DMS153 treated with DMSO at 0.1 percent for 48 hours (cell line): ENCODE measurements around the gene NPC2.

Source experiments
- DNase-seq: peaks from one replicate; lab custom pipeline; 2025; ENCODE audit not compliant: unreplicated experiment; lab: John Stamatoyannopoulos, UW

The NPC2 gene

DNA sequence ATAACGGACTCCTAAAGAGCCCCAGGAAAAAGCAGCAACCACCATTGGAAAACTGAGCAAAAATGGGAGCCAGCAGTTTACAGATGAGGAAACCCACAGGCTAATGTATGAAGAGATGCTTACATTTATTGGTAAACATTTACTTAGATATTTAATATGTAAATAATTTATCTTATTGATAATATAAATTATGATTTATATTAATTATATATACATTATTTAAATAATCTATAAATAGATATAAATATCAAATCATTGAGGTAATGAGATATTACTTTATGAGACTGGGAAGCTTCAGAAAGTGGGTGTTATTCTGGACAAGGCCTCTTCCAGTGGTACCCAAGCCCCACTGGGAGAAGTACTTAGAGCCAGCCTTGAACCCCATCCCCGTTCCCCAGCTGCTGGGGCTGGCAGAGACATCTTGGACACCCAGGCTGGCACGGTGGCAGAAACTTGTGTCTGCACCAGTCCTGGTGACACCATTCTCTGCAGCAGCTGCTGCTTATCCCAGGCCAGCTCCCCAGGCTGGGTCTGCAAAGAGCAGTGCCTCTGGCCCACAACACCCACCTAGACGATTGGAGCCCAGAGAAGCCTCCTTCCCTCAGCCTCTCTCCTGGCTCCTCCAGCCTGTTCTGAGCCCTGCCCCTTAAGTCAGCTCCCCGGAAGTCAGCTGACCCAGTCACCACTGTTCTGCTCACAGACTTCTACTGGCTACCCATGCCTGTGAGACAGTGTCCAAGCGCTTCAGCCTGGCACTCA, 26.4 kb upstream of the NPC2 start:
- DNase-seq = no peak

DNA sequence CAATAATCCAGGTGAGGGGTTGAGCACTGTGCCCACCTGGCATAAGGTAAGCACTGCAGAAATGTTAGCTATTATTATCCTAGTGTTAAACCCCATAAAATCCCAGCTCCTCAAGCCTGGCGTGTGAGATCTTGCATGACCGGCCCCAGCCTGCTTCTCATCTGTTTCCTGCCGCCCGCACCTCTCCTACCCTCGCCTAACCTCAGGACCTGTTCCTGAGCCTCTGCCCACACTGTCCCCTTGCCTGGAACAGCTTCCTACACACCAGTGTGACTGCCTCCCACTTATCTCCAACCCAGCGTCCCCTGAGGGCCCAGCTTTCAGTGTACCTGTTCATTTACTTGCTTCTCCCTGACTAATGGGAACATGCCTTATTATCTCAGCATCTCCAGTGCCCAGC, 25.1 kb upstream of the NPC2 start:
- DNase-seq = no peak

DNA sequence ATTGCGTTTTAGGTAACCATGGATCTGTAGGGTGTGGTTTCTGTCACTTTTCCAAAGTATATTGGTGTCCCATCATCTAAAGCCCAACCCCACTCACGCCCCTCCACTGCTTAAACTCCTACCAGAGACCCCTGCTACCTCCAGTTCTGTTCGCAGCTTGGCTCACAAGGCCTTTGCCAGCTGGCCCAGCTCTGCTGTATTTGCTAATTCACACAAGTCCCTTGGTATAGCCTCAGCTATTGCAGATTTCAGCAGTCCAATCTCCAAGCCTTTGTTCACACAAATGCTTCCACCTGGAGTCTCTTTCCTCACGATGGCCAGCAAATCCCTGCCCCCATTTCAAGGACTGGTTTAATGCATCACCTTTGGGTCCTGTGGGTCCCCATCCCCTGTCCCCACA, 24.6 kb upstream of the NPC2 start:
- no peak for DNase-seq

DNA sequence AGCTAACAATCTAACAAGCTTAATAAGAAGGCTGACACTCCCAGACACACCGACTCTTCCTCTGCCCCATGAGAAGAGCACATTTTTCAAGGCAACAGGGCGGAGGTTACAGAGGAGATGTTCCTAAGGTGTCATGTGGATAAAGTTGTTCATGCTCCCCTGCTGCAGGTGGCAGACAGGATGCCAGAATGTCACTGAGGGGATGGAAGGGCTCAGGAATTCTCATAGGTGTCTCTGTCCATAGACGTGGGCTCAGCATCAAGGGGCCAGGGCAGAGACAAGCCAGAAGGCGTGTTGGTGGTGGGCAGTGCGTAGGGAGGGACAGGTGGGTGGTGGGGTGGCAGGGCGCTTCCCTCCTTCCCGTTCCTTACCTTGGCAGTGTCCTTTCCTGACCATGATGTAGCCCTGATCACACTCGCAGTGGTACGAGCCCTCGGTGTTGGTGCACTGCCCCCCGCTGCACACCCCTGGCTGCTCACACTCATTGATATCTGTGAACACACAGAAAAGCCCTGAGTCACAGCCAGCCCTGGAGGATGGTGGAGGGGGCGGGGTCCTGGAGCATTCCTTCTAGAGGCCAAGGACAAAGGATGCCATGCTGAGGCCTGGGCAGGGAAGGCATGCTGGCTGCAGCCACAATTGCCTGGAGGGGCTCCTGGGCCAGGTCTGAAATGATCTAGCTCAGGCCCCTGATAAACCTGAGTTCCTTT, 23.5 kb upstream of the NPC2 start:
- DNase-seq = no peak

DNA sequence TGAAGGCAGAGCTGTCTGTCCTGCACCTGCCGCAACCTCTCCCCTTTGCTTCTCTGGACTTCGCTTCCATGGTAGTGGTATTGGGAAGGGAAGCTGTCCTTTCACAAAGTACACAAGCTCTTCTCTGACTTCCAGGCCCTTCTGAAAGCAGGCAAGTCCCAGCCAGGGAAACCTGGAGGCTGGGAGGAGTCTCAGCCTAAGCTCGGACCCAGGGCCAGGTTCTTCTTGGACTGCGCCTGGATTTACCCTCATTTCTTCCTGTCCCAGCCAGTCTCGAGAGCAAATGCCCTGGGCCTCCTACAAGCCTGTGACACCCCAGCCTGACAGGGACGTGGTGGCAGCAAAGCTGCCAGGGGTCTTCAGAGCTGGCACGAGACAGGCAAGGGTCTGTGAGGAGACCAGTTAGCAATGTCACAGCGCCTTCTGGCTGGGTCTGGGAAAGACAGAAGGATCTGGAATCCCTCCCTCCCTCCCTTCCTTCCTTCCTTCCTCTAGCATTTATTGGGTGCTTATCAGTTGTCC, 22.8 kb upstream of the NPC2 start:
- DNase-seq = no peak

DNA sequence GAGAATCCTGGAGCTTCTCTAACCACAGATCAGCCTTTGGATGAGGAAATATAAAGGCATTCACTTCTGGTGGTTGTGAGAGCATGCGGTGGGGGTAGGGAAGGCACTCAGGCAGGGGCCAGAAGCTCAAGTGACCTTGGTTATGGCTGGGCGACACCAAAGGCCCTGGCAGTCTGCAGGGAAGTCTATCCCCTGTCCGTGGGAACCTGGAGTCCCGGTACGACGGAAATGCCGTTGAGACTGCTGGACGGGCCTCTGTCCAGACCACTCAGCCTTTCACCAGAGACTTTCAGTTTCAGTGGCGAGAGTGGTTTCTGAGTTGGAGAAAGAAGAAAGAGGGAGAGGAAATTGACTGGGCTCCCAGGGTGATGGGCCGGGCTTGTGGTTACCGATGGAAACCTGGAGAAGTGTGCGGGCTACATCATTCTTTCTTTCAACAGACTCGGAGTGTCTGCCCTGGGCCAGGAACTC, 21.4 kb upstream of the NPC2 start:
- no peak for DNase-seq

DNA sequence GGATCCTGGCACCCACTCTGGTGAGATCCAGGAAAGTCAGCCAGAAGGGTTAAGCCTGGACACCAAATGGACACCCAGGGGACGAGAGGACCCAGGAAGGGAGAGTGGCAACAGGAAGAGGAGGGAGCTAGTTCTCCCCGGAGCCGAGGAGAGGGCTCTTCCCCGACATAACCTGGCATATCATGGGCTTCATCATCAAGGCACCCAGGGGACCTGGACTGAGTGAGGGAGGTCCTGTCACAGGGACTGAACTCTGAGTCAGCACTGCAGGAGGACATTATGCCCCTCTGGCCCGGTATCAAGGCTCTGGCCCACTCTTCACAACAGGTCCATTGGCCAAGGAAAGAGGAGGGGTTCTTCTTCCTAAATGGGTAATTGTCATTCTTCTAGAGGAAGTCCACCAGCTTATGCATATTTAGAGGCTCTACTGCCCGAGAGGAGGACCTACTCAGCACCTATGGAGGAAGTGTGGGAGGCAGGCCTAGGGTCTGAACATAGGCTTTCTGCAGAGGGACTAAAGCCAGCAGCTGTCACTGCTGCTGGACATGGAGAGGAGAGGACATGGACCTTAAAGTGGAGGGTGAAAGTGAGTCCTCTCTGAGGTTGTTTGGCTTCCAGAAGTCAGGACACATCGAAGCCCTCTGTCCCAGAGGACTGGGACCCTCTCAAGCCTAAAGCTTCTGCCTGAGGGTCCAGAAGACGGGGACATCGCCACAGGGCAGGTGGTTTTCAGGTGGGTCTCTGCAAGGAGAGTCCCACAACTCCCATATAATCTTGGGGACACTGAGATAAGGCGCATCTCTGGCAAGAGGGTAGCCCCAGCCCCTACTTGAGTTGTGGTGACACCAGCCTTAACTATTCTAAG, 19.1 kb upstream of the NPC2 start:
- DNase-seq = no peak

DNA sequence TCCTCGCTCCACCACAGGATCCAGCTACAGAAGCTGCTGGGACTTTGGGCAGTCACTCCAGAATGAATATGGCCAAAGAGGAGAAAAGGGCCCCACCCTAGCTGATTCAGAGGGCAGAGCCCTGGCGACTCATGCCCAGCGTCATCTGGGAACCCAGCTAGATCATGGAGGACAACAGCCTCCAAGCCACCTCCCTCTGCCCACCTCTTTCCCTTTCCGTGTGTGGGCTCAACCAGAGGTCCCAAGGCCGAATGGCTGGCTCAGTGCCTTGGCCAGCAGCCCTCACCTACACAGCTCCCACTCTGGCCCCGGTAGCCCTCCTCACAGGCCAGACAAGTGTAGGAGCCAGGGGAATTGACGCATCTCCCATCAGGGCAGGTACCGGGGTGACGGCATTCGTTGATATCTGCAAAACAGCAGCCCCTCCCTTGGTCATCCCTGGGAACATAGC, 17.9 kb upstream of the NPC2 start:
- DNase-seq = no peak

DNA sequence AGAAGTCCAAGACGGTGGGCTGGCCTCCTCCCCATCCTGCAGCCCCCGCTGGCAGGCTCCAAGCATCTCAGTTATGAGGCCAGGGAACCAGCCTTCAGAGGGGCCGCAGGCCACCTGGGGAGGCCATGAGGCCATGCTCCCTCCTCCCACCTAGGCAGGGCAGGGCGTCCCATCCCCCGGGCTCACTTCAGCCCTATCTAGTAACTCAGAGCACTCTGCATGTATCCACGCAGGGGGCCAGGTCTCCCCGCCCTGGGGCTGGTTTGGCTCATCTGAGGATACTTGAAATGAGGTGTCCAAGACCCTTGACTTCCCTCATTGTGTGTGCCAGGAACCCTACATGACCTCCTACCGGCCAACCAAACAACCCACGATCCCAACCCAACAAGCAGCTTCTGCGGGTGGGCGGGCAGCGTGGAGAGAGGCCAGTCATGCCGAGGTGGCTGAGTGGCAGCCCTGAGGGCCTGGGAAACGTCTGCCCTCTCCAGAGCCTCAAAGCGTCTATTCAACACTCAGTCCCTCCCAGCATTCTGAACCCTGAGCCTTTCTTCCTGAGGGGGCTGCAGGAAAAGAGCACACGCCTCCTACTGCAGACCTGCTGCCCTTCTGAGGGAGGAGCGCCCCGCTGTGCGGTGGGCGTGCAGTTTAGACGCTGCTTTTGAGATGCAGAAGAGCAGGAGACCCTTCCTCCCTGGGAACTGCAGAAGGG, 17.3 kb upstream of the NPC2 start:
- no peak for DNase-seq

DNA sequence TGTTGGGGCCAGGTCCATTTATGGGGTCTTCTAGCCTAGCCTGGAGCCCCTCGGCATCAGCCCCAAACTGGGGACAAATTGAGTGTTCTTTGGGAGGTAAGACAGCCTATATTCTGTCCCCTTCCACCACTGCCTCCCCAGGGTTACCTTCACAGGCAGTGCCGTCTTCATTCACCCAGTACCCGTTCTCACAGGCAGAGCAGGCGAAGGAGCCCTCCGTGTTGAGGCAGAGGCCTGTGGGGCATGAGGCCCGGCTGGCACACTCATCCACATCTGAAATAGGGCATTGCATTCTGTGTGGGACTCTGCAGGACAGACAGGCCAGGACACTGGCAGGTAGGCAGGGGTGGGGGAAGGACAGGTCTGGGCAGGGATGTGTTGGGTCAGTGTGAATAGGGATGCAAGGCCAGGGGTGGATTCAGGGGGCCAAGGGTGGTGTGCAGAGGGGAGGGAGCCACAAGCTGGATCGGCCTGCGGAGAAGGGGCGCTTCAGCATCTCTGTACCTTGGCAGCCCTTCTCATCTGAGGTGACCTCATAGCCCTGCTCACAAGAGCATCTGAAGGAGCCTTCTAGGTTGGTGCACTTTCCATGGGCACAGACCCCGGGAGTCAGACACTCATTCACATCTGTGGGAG, 16.6 kb upstream of the NPC2 start:
- DNase-seq = no peak

DNA sequence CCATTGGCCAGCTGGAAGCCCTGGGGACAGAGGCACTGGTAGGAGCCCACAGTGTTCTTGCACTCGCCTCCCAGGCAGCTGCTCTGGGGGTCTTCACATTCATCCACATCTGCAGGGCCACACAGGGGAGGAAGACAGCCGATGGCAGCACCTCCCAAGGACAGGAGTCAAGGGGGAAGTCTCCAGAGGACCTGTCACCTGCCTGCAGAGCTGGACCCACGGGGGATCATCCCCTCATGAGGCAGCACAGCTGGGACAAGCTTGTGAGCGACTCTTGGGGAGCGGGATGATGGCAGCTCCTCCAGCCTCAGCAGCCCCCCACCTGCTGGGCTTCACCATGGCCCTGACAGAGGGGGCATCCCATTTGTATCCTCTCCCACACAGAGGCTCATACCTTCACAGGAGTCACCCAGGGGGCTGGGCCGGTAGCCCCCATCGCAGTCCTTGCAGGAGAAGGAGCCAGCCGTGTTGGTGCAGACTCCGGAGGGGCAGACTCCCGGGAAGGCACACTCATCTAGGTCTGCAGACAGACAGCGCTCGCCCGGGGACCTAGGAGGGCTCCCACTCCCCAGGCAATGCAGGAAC, 15.8 kb upstream of the NPC2 start:
- no peak for DNase-seq

DNA sequence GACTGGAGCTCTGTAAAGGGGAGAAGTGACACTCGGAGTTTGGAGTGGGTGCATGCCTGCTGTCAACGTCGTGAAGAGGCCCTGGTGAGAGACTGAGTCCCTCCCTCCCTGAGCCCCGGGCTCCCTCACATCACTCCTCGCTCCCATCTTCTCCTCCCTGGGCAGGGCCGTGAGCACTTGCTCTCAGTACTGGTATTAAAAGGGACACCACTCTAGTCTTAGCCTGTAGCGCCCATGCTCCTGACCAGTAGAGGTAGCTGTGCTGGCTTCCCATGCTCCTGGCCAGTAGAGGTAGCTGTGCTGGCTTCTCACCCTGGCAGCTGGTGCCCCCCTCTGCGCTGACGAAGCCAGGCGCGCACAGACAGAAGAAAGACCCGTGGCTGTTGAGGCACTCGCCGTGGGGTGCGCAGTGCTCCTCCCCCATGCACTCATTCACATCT, 15.2 kb upstream of the NPC2 start:
- no peak for DNase-seq

DNA sequence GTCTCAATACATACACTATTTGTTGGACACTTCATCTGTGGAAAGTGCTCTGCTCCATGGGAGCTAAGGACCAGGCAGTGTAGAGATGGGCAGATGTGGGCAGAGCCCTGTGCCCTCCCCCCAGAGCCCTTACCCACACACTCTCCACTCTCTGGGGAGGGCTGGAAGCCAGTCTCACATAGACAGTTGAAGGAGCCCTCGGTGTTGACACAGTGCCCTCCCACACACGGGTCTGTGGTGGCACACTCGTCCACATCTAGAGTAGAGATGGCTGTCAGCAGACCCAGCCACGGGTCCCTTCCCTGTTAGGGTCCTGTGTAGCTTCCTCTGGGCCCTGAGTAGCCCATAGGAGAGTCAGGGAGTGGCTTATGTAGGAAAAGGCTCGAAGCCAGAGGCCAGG, 14.7 kb upstream of the NPC2 start:
- no peak for DNase-seq

DNA sequence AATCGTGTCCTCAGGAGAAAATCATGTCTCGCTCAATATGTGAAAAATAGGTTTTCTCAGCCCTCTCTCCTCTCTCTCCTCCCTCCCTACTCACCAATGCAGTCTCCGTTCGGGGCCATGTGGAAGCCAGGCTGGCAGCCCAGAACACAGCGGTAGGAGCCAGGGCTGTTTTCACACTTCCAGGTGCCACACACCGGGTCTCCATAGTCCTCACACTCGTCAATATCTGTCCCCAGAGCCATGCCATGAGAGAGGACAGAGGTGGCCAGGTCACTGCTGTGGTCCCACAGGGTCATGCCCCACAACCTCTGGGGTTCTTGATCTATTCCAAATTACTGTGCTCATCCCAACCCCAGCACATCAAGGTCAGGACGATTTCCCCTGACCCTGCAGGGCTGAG, 14.0 kb upstream of the NPC2 start:
- DNase-seq = no peak

DNA sequence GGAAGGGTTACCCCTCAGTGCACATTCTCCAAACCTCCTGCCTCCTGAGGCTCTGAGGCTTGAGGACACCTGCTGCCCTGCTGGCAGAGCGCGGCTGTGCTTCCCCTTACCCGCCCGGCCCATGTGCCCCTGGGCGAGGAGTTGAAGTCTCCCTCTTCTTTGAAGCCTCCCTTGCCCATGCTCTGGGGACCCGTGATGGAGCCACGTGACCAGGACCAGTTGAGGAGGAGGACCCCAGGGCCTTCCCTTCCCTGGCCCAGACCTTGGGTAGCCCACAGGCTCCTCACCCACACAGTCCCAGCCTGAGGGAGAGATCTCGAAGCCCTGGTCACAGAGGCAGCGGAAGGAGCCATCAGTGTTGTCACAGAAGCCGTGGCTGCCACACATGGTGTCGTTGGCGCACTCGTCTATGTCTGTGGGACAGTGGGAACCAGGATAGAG, 13.3 kb upstream of the NPC2 start:
- DNase-seq = no peak

DNA sequence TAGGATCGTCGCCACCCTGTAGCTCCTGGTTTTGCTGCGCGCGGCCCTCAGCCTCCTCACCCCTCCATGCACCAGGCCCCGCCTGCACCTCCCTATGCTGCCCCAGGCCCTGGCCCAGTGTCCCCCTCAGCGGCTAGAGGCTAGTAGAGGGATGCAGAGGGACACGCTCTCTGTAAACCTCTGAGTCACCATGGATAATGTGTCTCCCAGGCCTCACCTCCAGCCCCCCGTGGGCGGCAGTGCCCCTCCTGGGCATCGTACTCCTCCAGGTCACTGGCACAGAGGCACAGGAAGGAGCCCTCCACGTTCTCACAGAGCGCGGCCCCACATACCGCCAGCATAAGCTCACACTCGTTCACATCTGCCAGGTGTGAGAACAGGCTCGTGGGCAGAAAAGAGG, 12.7 kb upstream of the NPC2 start:
- DNase-seq = no peak

DNA sequence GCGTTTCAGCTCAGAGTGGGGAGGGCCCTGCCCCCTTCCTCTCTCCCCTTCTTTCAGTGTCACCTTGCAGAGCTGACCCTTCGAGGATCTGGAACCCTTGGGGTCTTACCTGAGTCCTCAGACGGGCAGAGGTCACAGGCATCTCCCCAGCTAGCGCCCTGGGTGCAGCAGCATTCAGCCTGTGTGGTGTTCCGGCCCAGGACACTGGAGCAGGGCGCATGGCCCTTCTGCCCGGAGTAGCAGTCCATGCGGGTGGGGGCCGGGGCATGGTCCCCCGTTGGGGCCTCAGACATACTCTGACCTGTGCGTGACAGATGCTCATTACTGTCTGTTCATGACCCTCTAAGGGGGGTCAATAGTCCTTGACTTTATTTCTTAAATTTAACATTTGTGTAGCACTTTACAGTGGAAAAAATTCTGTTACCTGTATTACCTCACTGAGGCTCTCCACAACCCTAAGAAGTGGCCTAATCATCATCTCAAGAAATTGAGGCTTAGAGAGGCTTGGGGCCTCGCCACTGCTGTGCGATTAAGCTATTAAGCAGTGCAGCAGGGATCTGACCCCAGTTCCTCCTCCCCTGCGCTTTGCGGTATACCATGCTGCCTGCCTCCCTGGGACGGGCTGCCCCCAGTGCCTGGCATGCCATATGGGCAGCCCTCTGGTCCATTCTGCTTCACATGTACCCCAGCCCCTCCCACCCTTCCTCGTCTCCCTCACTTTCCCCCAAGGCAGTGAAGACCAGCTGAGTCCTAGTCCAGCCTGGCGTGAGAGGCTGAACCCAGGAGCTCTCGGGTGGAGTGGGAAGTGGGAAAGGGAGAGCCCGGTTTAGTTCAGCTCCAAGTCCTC, 12.0 kb upstream of the NPC2 start:
- DNase-seq = no peak

DNA sequence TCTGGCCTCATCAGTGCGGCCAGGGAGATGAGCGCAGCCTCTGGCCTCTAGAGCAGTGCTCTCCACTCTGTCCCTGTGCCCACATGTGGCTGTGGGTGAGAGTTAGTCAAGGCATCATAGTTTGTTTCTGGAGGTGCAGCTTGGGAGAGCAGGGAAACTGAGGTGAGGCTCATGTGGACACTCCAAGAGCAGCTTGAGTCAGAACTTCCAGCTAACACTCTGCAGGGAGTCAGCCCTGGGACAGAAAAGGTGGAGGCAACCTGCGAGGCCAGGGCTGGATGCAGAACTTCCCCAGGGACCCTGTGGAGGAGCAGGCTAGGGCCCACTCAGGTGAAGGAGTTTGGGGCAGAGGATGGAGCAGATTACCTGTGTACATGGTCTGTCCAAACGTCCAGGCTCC, 11.3 kb upstream of the NPC2 start:
- no peak for DNase-seq

DNA sequence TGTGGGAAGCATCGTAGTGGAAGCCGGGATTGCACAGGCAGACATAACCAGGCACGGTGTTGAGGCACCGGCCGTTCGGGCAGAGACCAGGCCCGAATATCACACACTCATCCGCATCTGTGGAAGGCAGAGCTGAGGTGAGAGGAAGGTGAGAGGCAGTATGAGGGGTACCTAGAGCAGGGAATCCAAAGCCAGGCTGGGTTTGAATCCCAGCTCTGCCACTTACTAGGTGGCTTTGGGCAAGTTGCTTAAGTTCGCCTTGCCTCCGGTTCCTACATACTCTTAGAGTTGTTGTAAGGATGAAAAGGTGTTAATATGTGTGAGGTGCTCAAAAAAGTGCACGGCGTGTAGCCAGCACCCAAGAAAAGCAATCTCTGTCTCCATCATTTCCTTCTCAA, 10.8 kb upstream of the NPC2 start:
- DNase-seq = no peak
